ENCODE data around the gene BCL2L2.

DNA sequence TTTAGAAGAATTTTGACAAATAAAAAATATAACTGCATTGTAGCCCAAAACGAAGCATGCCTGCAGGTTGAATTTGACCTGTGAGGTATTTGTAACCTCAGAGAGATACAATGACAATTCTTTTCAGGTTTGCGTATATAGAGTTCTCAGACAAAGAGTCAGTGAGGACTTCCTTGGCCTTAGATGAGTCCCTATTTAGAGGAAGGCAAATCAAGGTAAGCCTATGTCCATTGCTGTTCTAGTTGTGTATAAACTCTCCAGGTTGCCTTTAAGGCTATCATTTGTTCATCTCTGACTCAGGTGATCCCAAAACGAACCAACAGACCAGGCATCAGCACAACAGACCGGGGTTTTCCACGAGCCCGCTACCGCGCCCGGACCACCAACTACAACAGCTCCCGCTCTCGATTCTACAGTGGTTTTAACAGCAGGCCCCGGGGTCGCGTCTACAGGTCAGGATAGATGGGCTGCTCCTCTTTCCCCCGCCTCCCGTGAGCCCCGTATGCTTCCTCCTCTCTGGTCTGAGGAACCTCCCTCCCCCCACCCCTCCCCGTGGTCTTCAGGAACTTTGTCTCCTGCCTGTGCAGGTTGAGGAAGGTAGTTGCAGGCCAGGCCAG is 17.3 kb downstream of the BCL2L2 start:
- TF ChIP-seq, protein P1, sequence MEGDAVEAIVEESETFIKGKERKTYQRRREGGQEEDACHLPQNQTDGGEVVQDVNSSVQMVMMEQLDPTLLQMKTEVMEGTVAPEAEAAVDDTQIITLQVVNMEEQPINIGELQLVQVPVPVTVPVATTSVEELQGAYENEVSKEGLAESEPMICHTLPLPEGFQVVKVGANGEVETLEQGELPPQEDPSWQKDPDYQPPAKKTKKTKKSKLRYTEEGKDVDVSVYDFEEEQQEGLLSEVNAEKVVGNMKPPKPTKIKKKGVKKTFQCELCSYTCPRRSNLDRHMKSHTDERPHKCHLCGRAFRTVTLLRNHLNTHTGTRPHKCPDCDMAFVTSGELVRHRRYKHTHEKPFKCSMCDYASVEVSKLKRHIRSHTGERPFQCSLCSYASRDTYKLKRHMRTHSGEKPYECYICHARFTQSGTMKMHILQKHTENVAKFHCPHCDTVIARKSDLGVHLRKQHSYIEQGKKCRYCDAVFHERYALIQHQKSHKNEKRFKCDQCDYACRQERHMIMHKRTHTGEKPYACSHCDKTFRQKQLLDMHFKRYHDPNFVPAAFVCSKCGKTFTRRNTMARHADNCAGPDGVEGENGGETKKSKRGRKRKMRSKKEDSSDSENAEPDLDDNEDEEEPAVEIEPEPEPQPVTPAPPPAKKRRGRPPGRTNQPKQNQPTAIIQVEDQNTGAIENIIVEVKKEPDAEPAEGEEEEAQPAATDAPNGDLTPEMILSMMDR (IDR thresholded peaks at IDR 0.05), result no peak
- no peak for TF ChIP-seq POLR2A (IDR thresholded peaks at IDR 0.05)
